Uterus (tissue), 4 donors: ENCODE data around the gene JAK2. TPM values are rescaled to one million over a fixed set of nuclear protein-coding genes. Genes with fewer than 3 reads are reported as not detected.

Experiments used
- DNase-seq, 2 donors: peaks; one replicate each; pipeline ENCODE4 v3.0.0-alpha.2; 2019 to 2020
- H3K27ac ChIP-seq, 2 donors: fragments of 200-600 bp; sonication (generic); 1 replicate in 1 of 2; 2 replicates in 1 of 2; pipeline ENCODE4 v1.5.1; 2016 to 2018
- H3K27me3 ChIP-seq, 2 donors: fragments of 200-600 bp; sonication (generic); one replicate each; pipeline ENCODE4 v1.5.1; 2018 to 2019; ENCODE audit warnings: control low read depth in 1 of 2
- H3K36me3 ChIP-seq, 2 donors: fragments of 200-600 bp; sonication (generic); one replicate each; pipeline ENCODE4 v1.5.1; 2019; ENCODE audit warnings: control low read depth in 1 of 2
- H3K4me1 ChIP-seq, 2 donors: fragments of 200-600 bp; sonication (generic); one replicate each; pipeline ENCODE4 v1.5.1; 2018 to 2019; ENCODE audit warnings: control low read depth in 1 of 2
- H3K4me3 ChIP-seq, 2 donors: fragments of 200-600 bp; sonication (generic); 1 replicate in 1 of 2; 2 replicates in 1 of 2; pipeline ENCODE4 v1.5.1; 2018 to 2019; ENCODE audit warnings: mild to moderate bottlenecking in 1 of 2
- H3K9me3 ChIP-seq, 2 donors: fragments of 200-600 bp; sonication (generic); one replicate each; pipeline ENCODE4 v1.5.1; 2019; ENCODE audit warnings: control low read depth in 1 of 2
- POLR2A ChIP-seq, 2 donors: fragments of 450-650 bp; IDR thresholded peaks; one replicate each; pipeline ENCODE4 v1.6.1; 2016; ENCODE audit warnings: antibody characterized with exemption in 2 of 2, mild to moderate bottlenecking in 1 of 2, moderate library complexity in 1 of 2
- intact Hi-C: fragments of 100-400 bp; cut with DNase I; formaldehyde crosslinking; loops from one replicate; pipeline ENCODE4 v1.15.1; 2023; ENCODE audit warnings: low total_unique reads
- total RNA-seq, 4 donors: library from RNA; depleted of rRNA in 3 of 4; stranded (reverse); fragments of >200 nt in 3 of 4; gene quantifications; one replicate each; pipeline versions ENCODE4 v1.1.0 to v1.2.4, GENCODE V29; 2014 to 2023
- TF ChIP-seq, protein P1 (sequence below), 4 experiments: fragments of 200-600 bp in 2 of 4; fragments of 450-650 bp in 2 of 4; sonication (generic) in 2 of 4; IDR thresholded peaks; one replicate each; pipeline ENCODE4 v1.5.1; 2016 to 2019; ENCODE audit warnings: antibody characterized with exemption in 4 of 4, mild to moderate bottlenecking in 2 of 4, moderate library complexity in 1 of 4
- donor health status: DM: yes; HTN: yes; CAD: no.

The JAK2 gene
- total RNA-seq, 4 donors from 2014 or later, result 12.8 to 47.1 (median 26.5) TPM

DNA sequence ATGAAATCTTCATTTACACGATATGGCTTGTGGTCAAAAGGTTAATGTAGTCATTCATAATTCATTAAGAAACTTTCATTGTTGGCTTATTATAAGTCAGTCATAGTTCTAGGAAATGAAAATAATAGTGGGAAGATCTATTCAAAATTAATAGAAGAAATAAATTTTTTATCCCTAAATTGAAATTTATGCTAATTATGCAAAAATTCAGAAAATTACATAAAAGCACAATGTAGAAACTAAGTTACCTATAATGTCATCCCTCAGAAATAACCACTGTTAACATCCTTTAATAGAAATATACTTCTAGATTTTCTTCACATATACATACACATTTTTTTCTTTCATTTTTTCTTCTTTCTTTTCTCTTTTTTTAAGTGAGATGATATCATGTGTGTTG lies 15.9 kb upstream of the JAK2 start:
- DNase-seq, result no peak
- H3K27ac ChIP-seq, result no peak overlapping the region
- intact Hi-C loops, result no loop called here

DNA sequence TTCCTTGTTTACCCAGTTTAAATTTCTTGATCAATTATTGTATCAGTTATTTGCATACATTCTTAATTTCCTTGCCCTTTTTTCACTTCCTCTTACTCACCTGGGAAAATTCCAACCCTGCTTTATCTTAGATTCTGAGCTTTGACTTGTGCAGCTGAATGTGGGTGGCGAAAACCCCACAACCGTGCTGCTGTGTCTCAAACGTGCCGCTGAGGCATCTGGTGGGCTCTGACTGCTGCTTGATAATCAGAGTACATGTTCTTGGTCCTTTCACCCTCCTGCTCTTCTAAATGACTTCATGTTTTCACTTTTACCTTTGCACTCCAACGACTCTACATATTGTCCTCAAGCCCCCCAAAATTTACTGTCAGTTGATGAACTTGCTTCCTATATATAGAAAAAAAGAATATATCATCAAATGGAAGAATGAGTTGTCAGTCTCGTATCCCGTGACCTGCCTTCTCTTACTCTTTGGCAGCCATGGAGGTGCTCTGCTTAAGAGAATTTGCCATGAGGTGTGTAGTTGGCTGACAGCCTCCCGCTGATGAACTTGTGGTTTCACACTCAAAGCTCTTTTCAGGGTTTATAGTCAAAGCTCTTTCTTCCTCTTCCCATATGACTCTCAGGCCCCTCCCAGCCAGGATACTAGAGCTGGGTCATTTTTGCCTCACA lies 14.0 kb upstream of the JAK2 start:
- no peaks in the 10 kb centered on the region for H3K36me3 ChIP-seq
- no peak overlapping the region for H3K4me3 ChIP-seq
- no peak for DNase-seq
- intact Hi-C loops, result no loop called here
- H3K4me1 ChIP-seq, result no peaks in the 10 kb centered on the region
- no peak overlapping the region for H3K27ac ChIP-seq
- TF ChIP-seq, protein P1, sequence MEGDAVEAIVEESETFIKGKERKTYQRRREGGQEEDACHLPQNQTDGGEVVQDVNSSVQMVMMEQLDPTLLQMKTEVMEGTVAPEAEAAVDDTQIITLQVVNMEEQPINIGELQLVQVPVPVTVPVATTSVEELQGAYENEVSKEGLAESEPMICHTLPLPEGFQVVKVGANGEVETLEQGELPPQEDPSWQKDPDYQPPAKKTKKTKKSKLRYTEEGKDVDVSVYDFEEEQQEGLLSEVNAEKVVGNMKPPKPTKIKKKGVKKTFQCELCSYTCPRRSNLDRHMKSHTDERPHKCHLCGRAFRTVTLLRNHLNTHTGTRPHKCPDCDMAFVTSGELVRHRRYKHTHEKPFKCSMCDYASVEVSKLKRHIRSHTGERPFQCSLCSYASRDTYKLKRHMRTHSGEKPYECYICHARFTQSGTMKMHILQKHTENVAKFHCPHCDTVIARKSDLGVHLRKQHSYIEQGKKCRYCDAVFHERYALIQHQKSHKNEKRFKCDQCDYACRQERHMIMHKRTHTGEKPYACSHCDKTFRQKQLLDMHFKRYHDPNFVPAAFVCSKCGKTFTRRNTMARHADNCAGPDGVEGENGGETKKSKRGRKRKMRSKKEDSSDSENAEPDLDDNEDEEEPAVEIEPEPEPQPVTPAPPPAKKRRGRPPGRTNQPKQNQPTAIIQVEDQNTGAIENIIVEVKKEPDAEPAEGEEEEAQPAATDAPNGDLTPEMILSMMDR (IDR thresholded peaks at IDR 0.05), result no peak
- no peak for TF ChIP-seq POLR2A (IDR thresholded peaks at IDR 0.05)
- H3K27me3 ChIP-seq, result no peaks in the 10 kb centered on the region
- H3K9me3 ChIP-seq, result no peaks in the 10 kb centered on the region

More for the DNA sequence above, 15.9 kb upstream of the JAK2 start:
- TF ChIP-seq, protein P1 (IDR thresholded peaks at IDR 0.05), result no peak
- TF ChIP-seq POLR2A (IDR thresholded peaks at IDR 0.05), result no peak
- H3K27me3 ChIP-seq, result no peaks in the 10 kb centered on the region
- H3K4me3 ChIP-seq, result no peak overlapping the region
- no peaks in the 10 kb centered on the region for H3K4me1 ChIP-seq
- peaks cover 0 to under 1% of the 10 kb centered on the region in 2 donors for H3K9me3 ChIP-seq
- H3K36me3 ChIP-seq, result no peaks in the 10 kb centered on the region

DNA sequence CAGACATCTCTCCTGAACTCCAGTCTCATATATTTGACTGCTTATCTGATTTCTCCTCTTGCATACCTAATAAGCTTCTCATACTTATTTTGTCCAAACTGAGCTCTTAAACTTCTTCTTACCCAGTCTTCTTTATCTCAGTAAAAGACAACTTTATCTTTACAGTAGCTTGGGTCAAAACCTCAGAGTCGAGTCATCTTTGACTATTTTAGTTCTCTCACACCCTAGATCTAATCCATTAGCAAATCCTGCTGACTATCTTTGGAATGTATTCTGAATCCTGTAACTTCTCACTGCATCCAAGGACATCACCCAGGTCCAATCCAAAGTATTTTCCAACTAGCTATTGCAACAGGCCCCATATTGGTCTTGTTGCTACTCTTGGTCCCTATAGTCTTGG lies 11.8 kb upstream of the JAK2 start:
- Histone ChIP-seq H3K9me3 (no peaks in the 10 kb centered on the region), H3K36me3 (no peaks in the 10 kb centered on the region), H3K4me3 (no peak overlapping the region), H3K27ac (no peak overlapping the region), H3K4me1 (no peaks in the 10 kb centered on the region), H3K27me3 (no peaks in the 10 kb centered on the region)
- intact Hi-C loops, result no loop called here
- DNase-seq, result no peak
- TF ChIP-seq, protein P1 (IDR thresholded peaks at IDR 0.05), result no peak
- no peak for TF ChIP-seq POLR2A (IDR thresholded peaks at IDR 0.05)

DNA sequence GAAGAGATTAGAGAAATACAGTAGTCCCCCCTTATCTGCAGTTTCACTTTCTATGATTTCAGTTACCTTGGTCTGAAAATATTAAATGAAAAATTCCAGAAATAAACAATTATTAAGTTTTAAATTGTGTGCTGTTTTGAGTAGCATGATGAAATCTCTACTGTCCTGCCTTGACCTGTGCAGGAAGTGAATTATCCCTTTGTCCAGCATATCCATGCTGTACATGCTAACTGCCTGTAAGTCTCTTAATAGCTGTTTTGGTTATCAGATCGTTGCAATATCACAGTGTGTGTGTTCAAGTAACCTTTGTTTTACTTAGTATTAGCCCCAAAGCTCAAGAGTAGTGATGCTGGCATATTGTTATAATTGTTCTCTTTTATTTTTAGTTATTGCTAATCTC lies 11.2 kb upstream of the JAK2 start:
- no peak overlapping the region for H3K4me3 ChIP-seq
- no peak overlapping the region for H3K27ac ChIP-seq
- intact Hi-C loops, result no loop called here
- no peaks in the 10 kb centered on the region for H3K36me3 ChIP-seq
- H3K27me3 ChIP-seq, result no peaks in the 10 kb centered on the region
- TF ChIP-seq, protein P1 (IDR thresholded peaks at IDR 0.05), result no peak
- no peak for TF ChIP-seq POLR2A (IDR thresholded peaks at IDR 0.05)
- no peaks in the 10 kb centered on the region for H3K4me1 ChIP-seq
- no peaks in the 10 kb centered on the region for H3K9me3 ChIP-seq
- DNase-seq, result no peak

DNA sequence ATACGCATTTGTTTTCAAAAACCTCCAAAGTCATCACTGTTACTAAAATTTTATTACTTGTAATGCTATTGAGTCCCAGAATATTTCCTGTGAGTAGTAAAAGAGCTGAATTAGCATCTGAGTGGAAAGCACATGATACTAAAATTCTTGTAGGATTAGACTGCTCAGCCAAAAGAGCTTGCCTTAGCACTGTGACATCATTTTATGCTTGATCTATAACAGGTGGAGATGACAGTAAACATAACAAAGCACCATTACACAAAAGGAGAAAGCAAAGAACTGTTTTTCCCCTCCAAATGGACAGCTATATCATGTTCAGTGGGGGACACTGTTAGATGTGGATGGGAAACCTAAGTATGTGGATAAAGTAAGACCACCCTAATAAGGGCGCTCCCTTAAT lies 5.8 kb upstream of the JAK2 start:
- no peaks in the 10 kb centered on the region for H3K9me3 ChIP-seq
- no peak for TF ChIP-seq POLR2A (IDR thresholded peaks at IDR 0.05)
- TF ChIP-seq, protein P1 (IDR thresholded peaks at IDR 0.05), result no peak
- peak overlapping the region; percentile 72 to 99 for H3K27ac ChIP-seq
- no peak for DNase-seq
- intact Hi-C loops, result no loop called here
- no peak overlapping the region for H3K4me3 ChIP-seq
- no peaks in the 10 kb centered on the region for H3K36me3 ChIP-seq
- no peaks in the 10 kb centered on the region for H3K27me3 ChIP-seq
- peaks cover 0 to 3% of the 10 kb centered on the region in 2 donors for H3K4me1 ChIP-seq
